Measurements from ENCODE around the gene GOLGB1. TPM values are rescaled to one million over a fixed set of nuclear protein-coding genes. Genes with fewer than 3 reads are reported as not detected.

Gene GOLGB1
- total RNA-seq, 2 donors from 2014 or later, result 46.4 to 59.0 TPM

- no peak overlapping the region for H3K27ac ChIP-seq
- H3K4me1 ChIP-seq, result no peaks in the 10 kb centered on the region
- DNase-seq (no peak), ATAC-seq (no peak)
- H3K4me3 ChIP-seq, result no peak overlapping the region
- no peaks in the 10 kb centered on the region for H3K27me3 ChIP-seq
- no peak for TF ChIP-seq CTCF (IDR thresholded peaks at IDR 0.05)
- TF ChIP-seq POLR2A (IDR thresholded peaks at IDR 0.05), result no peak
- no peaks in the 10 kb centered on the region for H3K9me3 ChIP-seq
- no peaks in the 10 kb centered on the region for H3K36me3 ChIP-seq (replicated peaks in 1 of 2; ENCODE audit: insufficient read depth in 1 of 2, low read depth in 2 of 2)
- intact Hi-C loops (cut with DNase I), result no loop called here
These were observed 97.9 kb downstream of the GOLGB1 start for GRCh38 chr3:121651684-121652083.

DNA sequence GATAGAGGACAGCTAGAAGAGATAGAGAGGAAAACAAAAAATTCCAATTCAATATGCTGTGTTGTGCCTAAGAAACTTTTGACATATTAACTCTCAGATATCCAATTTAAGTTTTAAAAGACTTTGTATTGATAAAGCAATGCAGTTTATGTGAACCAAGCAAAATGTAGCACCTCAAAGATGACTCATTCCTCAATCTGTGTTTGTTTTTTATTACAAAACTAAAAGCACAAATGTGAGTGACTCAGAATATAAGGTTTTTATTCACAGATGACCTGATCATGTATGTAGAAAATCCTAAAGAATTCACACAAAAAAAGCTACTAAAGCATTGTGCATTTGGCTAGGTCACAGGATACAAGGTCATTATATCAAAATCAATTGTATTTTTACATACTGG lies 99.9 kb downstream of the GOLGB1 start:
- H3K4me1 ChIP-seq, result no peaks in the 10 kb centered on the region

GRCh38 chr3:121648219-121648958 lies 101.2 kb downstream of the GOLGB1 start:
- no peak for DNase-seq
- H3K27me3 ChIP-seq, result no peaks in the 10 kb centered on the region
- intact Hi-C loops (cut with DNase I), result no loop called here
- WGBS, 2 donors, result 69% methylated on average over 6 of the region's 6 CpGs
- peak; percentile 21 for ATAC-seq
- no peak for TF ChIP-seq CTCF (IDR thresholded peaks at IDR 0.05)
- no peak for TF ChIP-seq POLR2A (IDR thresholded peaks at IDR 0.05)
- no peak overlapping the region for H3K27ac ChIP-seq
- no peaks in the 10 kb centered on the region for H3K36me3 ChIP-seq (replicated peaks in 1 of 2; ENCODE audit: insufficient read depth in 1 of 2, low read depth in 2 of 2)
- no peaks in the 10 kb centered on the region for H3K9me3 ChIP-seq
- no peak overlapping the region for H3K4me3 ChIP-seq
- H3K4me1 ChIP-seq, result no peaks in the 10 kb centered on the region

More for the DNA sequence above, 99.9 kb downstream of the GOLGB1 start:
- H3K36me3 ChIP-seq (replicated peaks in 1 of 2; ENCODE audit: insufficient read depth in 1 of 2, low read depth in 2 of 2), result no peaks in the 10 kb centered on the region
- intact Hi-C loops (cut with DNase I), result no loop called here
- TF ChIP-seq CTCF (IDR thresholded peaks at IDR 0.05) (no peak), POLR2A (IDR thresholded peaks at IDR 0.05) (no peak)
- no peaks in the 10 kb centered on the region for H3K9me3 ChIP-seq
- H3K27ac ChIP-seq, result no peak overlapping the region
- DNase-seq (no peak), ATAC-seq (no peak)
- no peak overlapping the region for H3K4me3 ChIP-seq
- no peaks in the 10 kb centered on the region for H3K27me3 ChIP-seq

GRCh38 chr3:121645054-121645453 lies 104.5 kb downstream of the GOLGB1 start:
- TF ChIP-seq POLR2A (IDR thresholded peaks at IDR 0.05) (no peak), CTCF (IDR thresholded peaks at IDR 0.05) (no peak)
- Histone ChIP-seq H3K4me1 (no peaks in the 10 kb centered on the region), H3K36me3 (replicated peaks in 1 of 2; ENCODE audit: insufficient read depth in 1 of 2, low read depth in 2 of 2) (no peaks in the 10 kb centered on the region), H3K27ac (no peak overlapping the region), H3K4me3 (no peak overlapping the region), H3K9me3 (no peaks in the 10 kb centered on the region), H3K27me3 (no peaks in the 10 kb centered on the region)
- ATAC-seq (no peak), DNase-seq (no peak)
- intact Hi-C loops (cut with DNase I), result no loop called here
- WGBS, 2 donors, result 86 to 92% methylated on average over 5 of the region's 5 CpGs
